Adrenal gland (tissue), 12 donors: ENCODE measurements around the gene ZNF792. TPM values are rescaled to one million over a fixed set of nuclear protein-coding genes. Genes with fewer than 3 reads are reported as not detected.
"Not testable (repeated sequence)": the region's sequence is repeated elsewhere in the genome, so short reads cannot be mapped to it uniquely, and the experiment has no call there.

ENCODE experiments used
- DNase-seq, 7 donors: peaks; one replicate each; pipeline ENCODE4 v3.0.0-alpha.2; 2019 to 2020
- H3K27ac ChIP-seq, 5 donors: fragments of 200-600 bp; sonication (generic) in 4 of 5; 1 replicate in 3 of 5; 2 replicates in 2 of 5; pipeline versions ENCODE4 v1.5.1 to v1.8.0; 2016 to 2020; ENCODE audit warnings: mild to moderate bottlenecking in 1 of 5
- H3K27me3 ChIP-seq: fragments of 200-600 bp; 2 replicates; pipeline ENCODE4 v1.8.0; 2021
- H3K36me3 ChIP-seq, 2 donors: fragments of 200-600 bp; replicated peaks in 1 of 2; 1 replicate in 1 of 2; 2 replicates in 1 of 2; pipeline versions ENCODE4 v1.5.1 to v1.8.0; 2018 to 2022
- H3K4me1 ChIP-seq, 2 donors: fragments of 200-600 bp; replicated peaks in 1 of 2; 1 replicate in 1 of 2; 2 replicates in 1 of 2; pipeline versions ENCODE4 v1.5.1 to v1.8.0; 2018 to 2021
- H3K4me3 ChIP-seq, 4 donors: fragments of 200-600 bp; sonication (generic) in 3 of 4; one replicate each; pipeline ENCODE4 v1.5.1; 2016 to 2018
- H3K9me3 ChIP-seq, 3 donors: fragments of 200-600 bp; sonication (generic) in 1 of 3; replicated peaks in 1 of 3; 1 replicate in 2 of 3; 2 replicates in 1 of 3; pipeline versions ENCODE4 v1.5.1 to v1.8.0; 2016 to 2021
- POLR2A ChIP-seq, 2 donors: fragments of 450-650 bp; IDR thresholded peaks; one replicate each; pipeline ENCODE4 v1.6.1; 2017; ENCODE audit warnings: antibody characterized with exemption in 2 of 2, mild to moderate bottlenecking in 2 of 2, moderate library complexity in 1 of 2
- WGBS, 4 donors: extraction: QIAGEN DNeasy Blood & Tissue Kit in 2 of 4; methylation state at CpG; one replicate each; pipeline versions ENCODE4 v1.1.5 to v1.1.7; 2013 to 2017; 5-methylcytosine and 5-hydroxymethylcytosine counted together
- intact Hi-C, 2 donors: fragments of 100-400 bp; cut with DNase I; formaldehyde crosslinking; loops; one replicate each; pipeline versions ENCODE4 v1.14.1 to v1.15.0; 2022 to 2023
- polyA plus RNA-seq, 3 donors: library from polyadenylated mRNA; stranded (reverse); fragments of 200-250 nt in 2 of 3; fragments of 350-450 nt in 1 of 3; fragmentation: Illumina TruSeq in 1 of 3; extraction: RNeasy Lipid Tissue Mini Kit (QIAGEN cat#74804) in 1 of 3; gene quantifications; one replicate each; pipeline ENCODE4 v1.2.3, GENCODE V29; 2013 to 2014
- total RNA-seq, 9 donors: library from RNA; depleted of rRNA in 4 of 9; stranded (reverse); fragments of >200 nt in 4 of 9; fragments of 120-200 nt in 1 of 9; fragmentation: NEBNext Ultra II Directional in 1 of 9; extraction: Animal tissue kit (Norgen Biotek cat#: 25700) in 1 of 9; gene quantifications; one replicate each; pipeline versions ENCODE4 v1.1.0 to v1.2.4, GENCODE V29; 2013 to 2023
- TF ChIP-seq, protein P1 (sequence below), 6 experiments: fragments of 450-650 bp in 4 of 6; fragments of 200-600 bp in 2 of 6; sonication (generic) in 1 of 6; IDR thresholded peaks; 1 replicate in 5 of 6; 2 replicates in 1 of 6; pipeline versions ENCODE4 v1.5.1 to v1.8.0; 2016 to 2021; ENCODE audit warnings: antibody characterized with exemption in 6 of 6, mild to moderate bottlenecking in 2 of 6, moderate library complexity in 1 of 6
- donor health status: healthy with polysubstance abuse.
- donor health status: Bipolar disorder and iron deficiency.
- donor health status: DM: yes; HTN: yes; CAD: no.
- donor health status: DM: no; HTN: no; CAD: no.
- donor health status: DM: no; HTN: no; CAD: no.
- donor health status: DM: yes; HTN: yes; CAD: no.

ZNF792 gene
- total and polyA plus RNA-seq, 12 donors: 0.61 to 8.4 (median 6.5) TPM

GRCh38 chr19:34972163-34972705 is 8.2 kb upstream of the ZNF792 start:
- H3K4me3 ChIP-seq: no peak overlapping the region
- DNase-seq: no peak
- H3K27me3 ChIP-seq: no peaks in the 10 kb centered on the region
- intact Hi-C loops: loop anchor here (5.0 kb wide), 2 partner anchors 40 to 120 kb away; no protein-coding TSS in a partner anchor
- H3K9me3 ChIP-seq: no peaks in the 10 kb centered on the region
- WGBS, 4 donors: 82 to 98% (median 88%) methylated on average over 6 to 7 of the region's 7 CpGs
- H3K4me1 ChIP-seq: peaks cover 0 to 13% of the 10 kb centered on the region in 2 donors
- TF ChIP-seq POLR2A (IDR thresholded peaks at IDR 0.05): no peak
- TF ChIP-seq, protein P1, sequence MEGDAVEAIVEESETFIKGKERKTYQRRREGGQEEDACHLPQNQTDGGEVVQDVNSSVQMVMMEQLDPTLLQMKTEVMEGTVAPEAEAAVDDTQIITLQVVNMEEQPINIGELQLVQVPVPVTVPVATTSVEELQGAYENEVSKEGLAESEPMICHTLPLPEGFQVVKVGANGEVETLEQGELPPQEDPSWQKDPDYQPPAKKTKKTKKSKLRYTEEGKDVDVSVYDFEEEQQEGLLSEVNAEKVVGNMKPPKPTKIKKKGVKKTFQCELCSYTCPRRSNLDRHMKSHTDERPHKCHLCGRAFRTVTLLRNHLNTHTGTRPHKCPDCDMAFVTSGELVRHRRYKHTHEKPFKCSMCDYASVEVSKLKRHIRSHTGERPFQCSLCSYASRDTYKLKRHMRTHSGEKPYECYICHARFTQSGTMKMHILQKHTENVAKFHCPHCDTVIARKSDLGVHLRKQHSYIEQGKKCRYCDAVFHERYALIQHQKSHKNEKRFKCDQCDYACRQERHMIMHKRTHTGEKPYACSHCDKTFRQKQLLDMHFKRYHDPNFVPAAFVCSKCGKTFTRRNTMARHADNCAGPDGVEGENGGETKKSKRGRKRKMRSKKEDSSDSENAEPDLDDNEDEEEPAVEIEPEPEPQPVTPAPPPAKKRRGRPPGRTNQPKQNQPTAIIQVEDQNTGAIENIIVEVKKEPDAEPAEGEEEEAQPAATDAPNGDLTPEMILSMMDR (IDR thresholded peaks at IDR 0.05): no peak
- no peak overlapping the region for H3K27ac ChIP-seq
- no peaks in the 10 kb centered on the region for H3K36me3 ChIP-seq

- H3K27ac ChIP-seq, H3K4me3 ChIP-seq, H3K36me3 ChIP-seq, H3K9me3 ChIP-seq, H3K27me3 ChIP-seq, DNase-seq: not testable (repeated sequence)
- intact Hi-C loops: loop anchor here (5.0 kb wide), 2 partner anchors 42 to 122 kb away; no protein-coding TSS in a partner anchor
- peaks cover 0 to 13% of the 10 kb centered on the region in 2 donors for H3K4me1 ChIP-seq
- WGBS, 4 donors: 84 to 88% (median 86%) methylated on average over 10 to 12 of the region's 12 CpGs
These were observed 6.3 kb upstream of the ZNF792 start for GRCh38 chr19:34970185-34970780.

GRCh38 chr19:34969721-34970120 is 5.7 kb upstream of the ZNF792 start:
- no peaks in the 10 kb centered on the region for H3K27me3 ChIP-seq
- 88 to 94% (median 91%) methylated on average over 6 of the region's 6 CpGs for WGBS, 4 donors
- no peak overlapping the region for H3K27ac ChIP-seq
- no peak for TF ChIP-seq POLR2A (IDR thresholded peaks at IDR 0.05)
- TF ChIP-seq, protein P1 (IDR thresholded peaks at IDR 0.05): no peak
- no peak for DNase-seq
- H3K4me3 ChIP-seq: no peak overlapping the region
- no peaks in the 10 kb centered on the region for H3K36me3 ChIP-seq
- intact Hi-C loops: loop anchor here (5.0 kb wide), 2 partner anchors 43 to 123 kb away; no protein-coding TSS in a partner anchor
- H3K4me1 ChIP-seq: peaks cover 0 to 13% of the 10 kb centered on the region in 2 donors
- H3K9me3 ChIP-seq: no peaks in the 10 kb centered on the region

GRCh38 chr19:34967551-34967950 is 3.5 kb upstream of the ZNF792 start:
- TF ChIP-seq, protein P1 (IDR thresholded peaks at IDR 0.05): no peak
- no peak for TF ChIP-seq POLR2A (IDR thresholded peaks at IDR 0.05)
- Histone ChIP-seq H3K36me3 (no peaks in the 10 kb centered on the region), H3K27ac (no peak overlapping the region), H3K4me1 (peaks cover 5 to 7% of the 10 kb centered on the region in 2 donors), H3K9me3 (no peaks in the 10 kb centered on the region), H3K4me3 (no peak overlapping the region), H3K27me3 (no peaks in the 10 kb centered on the region)
- no peak for DNase-seq
- intact Hi-C loops: no loop called here
- WGBS, 4 donors: 79 to 86% (median 81%) methylated on average over 6 of the region's 6 CpGs

DNA sequence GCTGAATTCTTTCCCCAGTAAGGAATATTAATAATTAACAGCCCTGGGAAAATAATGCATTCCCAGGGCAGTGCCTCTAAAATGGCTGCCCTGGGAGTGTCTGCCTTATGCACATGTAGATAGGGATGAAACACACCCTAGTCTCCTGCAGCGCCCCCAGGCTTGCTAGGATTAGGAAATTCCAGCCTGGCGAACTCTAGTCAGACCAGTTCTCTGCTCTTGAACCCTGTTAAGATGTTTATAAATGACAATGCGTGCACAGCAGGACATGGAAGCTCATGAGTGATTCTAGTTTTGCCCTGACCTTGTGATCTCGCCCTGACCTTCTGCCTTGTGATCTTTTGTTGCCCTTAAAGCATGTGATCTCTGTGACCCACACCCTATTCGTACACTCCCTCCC is 1.5 kb upstream of the ZNF792 start:
- H3K27ac ChIP-seq, DNase-seq, H3K9me3 ChIP-seq, H3K36me3 ChIP-seq, H3K4me3 ChIP-seq, intact Hi-C loops, H3K4me1 ChIP-seq, H3K27me3 ChIP-seq: not testable (repeated sequence)
- WGBS, 4 donors: 73 to 84% (median 75%) methylated on average over 5 of the region's 5 CpGs
